CD4-positive, alpha-beta memory T cell (primary cell): Measurements from ENCODE around the gene OR2T4. TPM values are rescaled to one million over a fixed set of nuclear protein-coding genes. Genes with fewer than 3 reads are reported as not detected.

ENCODE experiments used
- CTCF ChIA-PET: fragments of 350-600 bp; sonication (Branson Sonifier 250); formaldehyde crosslinking; loops from one replicate; lab custom pipeline; 2021; ENCODE audit warnings: inconsistent platforms; ENCODE audit not compliant: partially characterized antibody; lab: Charles Lee
- POLR2A ChIA-PET: fragments of 350-600 bp; sonication (Branson Sonifier 250); formaldehyde crosslinking; loops from one replicate; lab custom pipeline; 2021; ENCODE audit not compliant: partially characterized antibody; lab: Charles Lee
- DNase-seq, 5 donors: peaks; one replicate each; pipeline versions ENCODE4 v3.0.0 to v3.0.0-alpha.2; 2020 to 2022; ENCODE audit warnings: mixed read lengths in 1 of 5
- H3K27ac ChIP-seq: one replicate; pipeline ENCODE4 v1.7.0; 2013; ENCODE audit warnings: low read depth, low read length
- H3K27me3 ChIP-seq: 2 replicates; pipeline ENCODE4 v1.7.0; 2013; ENCODE audit warnings: mild to moderate bottlenecking, low read length, moderate library complexity; ENCODE audit not compliant: insufficient read depth
- H3K36me3 ChIP-seq: 2 replicates; pipeline ENCODE4 v1.7.0; 2013; ENCODE audit warnings: mild to moderate bottlenecking, low read length, moderate library complexity; ENCODE audit not compliant: insufficient read depth
- H3K4me1 ChIP-seq: 2 replicates; pipeline ENCODE4 v1.7.0; 2013; ENCODE audit warnings: mild to moderate bottlenecking, low read length, moderate library complexity; ENCODE audit not compliant: insufficient read depth
- H3K4me3 ChIP-seq, 2 donors: one replicate each; pipeline ENCODE4 v1.7.0; 2013; ENCODE audit warnings: low read length in 2 of 2, mild to moderate bottlenecking in 1 of 2
- H3K9me3 ChIP-seq, 2 donors: one replicate each; pipeline ENCODE4 v1.7.0; 2013; ENCODE audit warnings: low read length in 2 of 2, control low read depth in 1 of 2; ENCODE audit not compliant: control insufficient read depth in 1 of 2
- H3K27ac Mint-ChIP-seq, 7 donors: one replicate each; pipeline ENCODE4 v1.8.0; 2020 to 2021; ENCODE audit warnings: mixed read lengths in 7 of 7, mild to moderate bottlenecking in 6 of 7, inconsistent platforms in 3 of 7, moderate library complexity in 3 of 7
- H3K27me3 Mint-ChIP-seq, 2 donors: one replicate each; pipeline ENCODE4 v1.8.0; 2020 to 2021; ENCODE audit warnings: mixed read lengths in 2 of 2
- H3K36me3 Mint-ChIP-seq, 2 donors: one replicate each; pipeline ENCODE4 v1.8.0; 2020 to 2021; ENCODE audit warnings: mixed read lengths in 2 of 2, inconsistent platforms in 1 of 2, mild to moderate bottlenecking in 1 of 2
- H3K4me1 Mint-ChIP-seq, 4 donors: one replicate each; pipeline ENCODE4 v1.8.0; 2020 to 2021; ENCODE audit warnings: mixed read lengths in 4 of 4, mild to moderate bottlenecking in 1 of 4
- H3K4me3 Mint-ChIP-seq, 8 donors: one replicate each; pipeline ENCODE4 v1.8.0; 2020 to 2021; ENCODE audit warnings: mixed read lengths in 8 of 8, mild to moderate bottlenecking in 7 of 8, moderate library complexity in 6 of 8, inconsistent platforms in 3 of 8
- H3K9me3 Mint-ChIP-seq, 8 donors: one replicate each; pipeline ENCODE4 v1.8.0; 2020 to 2021; ENCODE audit warnings: mixed read lengths in 8 of 8, mild to moderate bottlenecking in 5 of 8, inconsistent platforms in 3 of 8, moderate library complexity in 1 of 8
- intact Hi-C: fragments of 100-400 bp; cut with micrococcal nuclease; formaldehyde crosslinking; loops from one replicate; pipeline ENCODE4 v1.15.1; 2023
- polyA plus RNA-seq, 2 donors: library from polyadenylated mRNA; unstranded; fragments of 300-500 nt; fragmentation: Illumina TruSeq; gene quantifications; one replicate each; pipeline ENCODE4 v1.2.3, GENCODE V29; 2021
- total RNA-seq, 2 experiments: library from RNA; stranded (reverse); gene quantifications; one replicate each; pipeline ENCODE4 v1.2.3, GENCODE V29; 2021

The OR2T4 gene
- total RNA-seq = not detected
- not detected for polyA plus RNA-seq

- H3K36me3 Mint-ChIP-seq = no peaks in the 10 kb centered on the region
- no peaks in the 10 kb centered on the region for H3K4me1 ChIP-seq
- no peaks in the 10 kb centered on the region for H3K9me3 ChIP-seq
- H3K36me3 ChIP-seq = no peaks in the 10 kb centered on the region
- H3K4me3 ChIP-seq = no peak within 1 kb of the TSS
- ChIA-PET CTCF (no interaction called here), POLR2A (no interaction called here)
- H3K27ac ChIP-seq = no peak within 1 kb of the TSS
- H3K27me3 ChIP-seq = no peaks in the 10 kb centered on the region
- H3K27me3 Mint-ChIP-seq = peaks cover 4 to 14% of the 10 kb centered on the region in 2 donors
- intact Hi-C loops = no loop called here
- no peak within 1 kb of the TSS for H3K4me3 Mint-ChIP-seq
- no peak within 1 kb of the TSS for H3K27ac Mint-ChIP-seq
- H3K9me3 Mint-ChIP-seq = peaks cover 0 to 7% (median 5%) of the 10 kb centered on the region in 8 donors
- no peaks in the 10 kb centered on the region for H3K4me1 Mint-ChIP-seq
- DNase-seq = no peak
These were observed at the start of gene OR2T4 for GRCh38 chr1:248361121-248361715. Gene OR2T4, plus strand, starts transcription at chr1:248361665. Its CDS starts 0 bp downstream, at chr1:248361665.

GRCh38 chr1:248316796-248317195, 44.7 kb upstream of the OR2T4 start:
- CTCF ChIA-PET = no interaction called here
- POLR2A ChIA-PET = no interaction called here
- H3K27ac ChIP-seq = no peak overlapping the region
- Mint-ChIP-seq H3K27ac (no peak overlapping the region), H3K9me3 (peaks cover 8 to 32% (median 14%) of the 10 kb centered on the region in 8 donors), H3K36me3 (peaks cover 0 to 3% of the 10 kb centered on the region in 2 donors), H3K27me3 (peaks cover 4 to 11% of the 10 kb centered on the region in 2 donors), H3K4me3 (no peak overlapping the region), H3K4me1 (no peaks in the 10 kb centered on the region)
- no peak for DNase-seq
- no peaks in the 10 kb centered on the region for H3K36me3 ChIP-seq
- no peaks in the 10 kb centered on the region for H3K4me1 ChIP-seq
- intact Hi-C loops = no loop called here
- no peaks in the 10 kb centered on the region for H3K27me3 ChIP-seq
- no peak overlapping the region for H3K4me3 ChIP-seq
- no peaks in the 10 kb centered on the region for H3K9me3 ChIP-seq

- intact Hi-C loops = no loop called here
- Mint-ChIP-seq H3K27ac (peak within 1 kb of the TSS in 1 of 7 donors; percentile 41), H3K9me3 (peaks cover 0 to 4% (median 0%) of the 10 kb centered on the region in 8 donors), H3K4me3 (no peak within 1 kb of the TSS), H3K36me3 (no peaks in the 10 kb centered on the region), H3K27me3 (peaks cover 1 to 3% of the 10 kb centered on the region in 2 donors), H3K4me1 (no peaks in the 10 kb centered on the region)
- Histone ChIP-seq H3K9me3 (no peaks in the 10 kb centered on the region), H3K36me3 (no peaks in the 10 kb centered on the region), H3K27me3 (no peaks in the 10 kb centered on the region), H3K4me3 (no peak within 1 kb of the TSS), H3K4me1 (no peaks in the 10 kb centered on the region), H3K27ac (no peak within 1 kb of the TSS)
- no peak for DNase-seq
- ChIA-PET CTCF (no interaction called here), POLR2A (no interaction called here)
These were observed 37.0 kb upstream of the OR2T4 start, which contains the start of gene OR2M7 for GRCh38 chr1:248324468-248324867. Gene OR2M7, minus strand, starts transcription at chr1:248324568. Its CDS starts 0 bp downstream, at chr1:248324568.

GRCh38 chr1:248343451-248343850, 18.0 kb upstream of the OR2T4 start:
- Histone ChIP-seq H3K27me3 (no peaks in the 10 kb centered on the region), H3K9me3 (no peaks in the 10 kb centered on the region), H3K27ac (no peak overlapping the region), H3K4me1 (no peaks in the 10 kb centered on the region), H3K4me3 (no peak overlapping the region), H3K36me3 (no peaks in the 10 kb centered on the region)
- no peak overlapping the region for H3K4me3 Mint-ChIP-seq
- POLR2A ChIA-PET = no interaction called here
- H3K27ac Mint-ChIP-seq = no peak overlapping the region
- H3K9me3 Mint-ChIP-seq = no peaks in the 10 kb centered on the region
- intact Hi-C loops = no loop called here
- H3K36me3 Mint-ChIP-seq = no peaks in the 10 kb centered on the region
- no peak for DNase-seq
- no peaks in the 10 kb centered on the region for H3K4me1 Mint-ChIP-seq
- CTCF ChIA-PET = no interaction called here
- no peaks in the 10 kb centered on the region for H3K27me3 Mint-ChIP-seq

- H3K4me3 Mint-ChIP-seq = no peak within 1 kb of the TSS
- peaks cover 4% of the 10 kb centered on the region in 2 donors for H3K27me3 Mint-ChIP-seq
- H3K27me3 ChIP-seq = no peaks in the 10 kb centered on the region
- H3K36me3 ChIP-seq = no peaks in the 10 kb centered on the region
- H3K4me1 ChIP-seq = no peaks in the 10 kb centered on the region
- intact Hi-C loops = no loop called here
- no peaks in the 10 kb centered on the region for H3K9me3 ChIP-seq
- CTCF ChIA-PET = no interaction called here
- POLR2A ChIA-PET = no interaction called here
- H3K36me3 Mint-ChIP-seq = no peaks in the 10 kb centered on the region
- no peak within 1 kb of the TSS for H3K4me3 ChIP-seq
- H3K27ac ChIP-seq = no peak within 1 kb of the TSS
- H3K9me3 Mint-ChIP-seq = no peaks in the 10 kb centered on the region
- H3K4me1 Mint-ChIP-seq = no peaks in the 10 kb centered on the region
- no peak within 1 kb of the TSS for H3K27ac Mint-ChIP-seq
- no peak for DNase-seq
These were observed 13.0 kb upstream of the OR2T4 start, which contains the start of gene OR14C36 for GRCh38 chr1:248348475-248348874. Gene OR14C36, plus strand, starts transcription at chr1:248348775. Its CDS starts 0 bp downstream, at chr1:248348775.

GRCh38 chr1:248359415-248359814, 2.0 kb upstream of the OR2T4 start:
- Mint-ChIP-seq H3K27me3 (peaks cover 4 to 12% of the 10 kb centered on the region in 2 donors), H3K27ac (no peak overlapping the region), H3K4me3 (no peak overlapping the region), H3K9me3 (peaks cover 0 to 5% (median 0%) of the 10 kb centered on the region in 8 donors), H3K4me1 (no peaks in the 10 kb centered on the region), H3K36me3 (no peaks in the 10 kb centered on the region)
- no peaks in the 10 kb centered on the region for H3K27me3 ChIP-seq
- no peaks in the 10 kb centered on the region for H3K36me3 ChIP-seq
- ChIA-PET POLR2A (no interaction called here), CTCF (no interaction called here)
- H3K9me3 ChIP-seq = no peaks in the 10 kb centered on the region
- DNase-seq = no peak
- H3K4me1 ChIP-seq = no peaks in the 10 kb centered on the region
- no peak overlapping the region for H3K4me3 ChIP-seq
- intact Hi-C loops = no loop called here
- H3K27ac ChIP-seq = no peak overlapping the region

GRCh38 chr1:248366609-248367008, 5.1 kb downstream of the OR2T4 start:
- Mint-ChIP-seq H3K9me3 (peaks cover 0 to 7% (median 4%) of the 10 kb centered on the region in 8 donors), H3K27ac (no peak overlapping the region), H3K27me3 (peaks cover 2 to 14% of the 10 kb centered on the region in 2 donors), H3K4me3 (no peak overlapping the region), H3K4me1 (no peaks in the 10 kb centered on the region), H3K36me3 (no peaks in the 10 kb centered on the region)
- H3K9me3 ChIP-seq = no peaks in the 10 kb centered on the region
- H3K4me3 ChIP-seq = no peak overlapping the region
- intact Hi-C loops = no loop called here
- no peaks in the 10 kb centered on the region for H3K36me3 ChIP-seq
- DNase-seq = no peak
- POLR2A ChIA-PET = no interaction called here
- H3K4me1 ChIP-seq = no peaks in the 10 kb centered on the region
- CTCF ChIA-PET = no interaction called here
- no peaks in the 10 kb centered on the region for H3K27me3 ChIP-seq
- H3K27ac ChIP-seq = no peak overlapping the region
